Stomach (tissue), 9 donors: ENCODE results near the gene ZFAND2B. TPM values are rescaled to one million over a fixed set of nuclear protein-coding genes. Genes with fewer than 3 reads are reported as not detected.

Experiments used
- DNase-seq, 2 donors: peaks; one replicate each; pipeline versions ENCODE4 v3.0.0 to v3.0.0-alpha.2; 2013 to 2019
- H3K27ac ChIP-seq, 5 donors: fragments of 200-600 bp in 4 of 5; sonication (generic) in 4 of 5; one replicate each; pipeline ENCODE4 v1.5.1; 2013 to 2019; ENCODE audit warnings: mild to moderate bottlenecking in 1 of 5, moderate library complexity in 1 of 5
- H3K27me3 ChIP-seq, 3 donors: fragments of 200-600 bp; sonication (generic); one replicate each; pipeline ENCODE4 v1.5.1; 2017 to 2019; ENCODE audit warnings: mixed run types in 1 of 3
- H3K36me3 ChIP-seq, 4 donors: fragments of 200-600 bp; sonication (generic); 1 replicate in 3 of 4; 2 replicates in 1 of 4; pipeline ENCODE4 v1.5.1; 2016 to 2019
- H3K4me1 ChIP-seq, 4 donors: fragments of 200-600 bp; sonication (generic); one replicate each; pipeline ENCODE4 v1.5.1; 2016 to 2019
- H3K4me3 ChIP-seq, 4 donors: fragments of 200-600 bp; sonication (generic) in 3 of 4; one replicate each; pipeline ENCODE4 v1.5.1; 2016 to 2019; ENCODE audit warnings: mild to moderate bottlenecking in 1 of 4
- H3K9me3 ChIP-seq, 4 donors: fragments of 200-600 bp; sonication (generic); one replicate each; pipeline ENCODE4 v1.5.1; 2016 to 2019
- CTCF ChIP-seq, 7 experiments: fragments of 450-650 bp in 4 of 7; fragments of 200-600 bp in 3 of 7; sonication (generic) in 3 of 7; IDR thresholded peaks; one replicate each; pipeline ENCODE4 v1.5.1; 2016 to 2019; ENCODE audit warnings: antibody characterized with exemption in 7 of 7, control low read depth in 2 of 7, mild to moderate bottlenecking in 1 of 7
- EP300 ChIP-seq: sonication (generic); formaldehyde crosslinking; IDR thresholded peaks from one replicate; pipeline ENCODE4 v1.6.1; 2017; ENCODE audit warnings: antibody characterized with exemption
- POLR2A ChIP-seq, 4 donors: fragments of 450-650 bp; IDR thresholded peaks; one replicate each; pipeline ENCODE4 v1.6.1; 2016; ENCODE audit warnings: antibody characterized with exemption in 4 of 4, control low read depth in 2 of 4, mild to moderate bottlenecking in 1 of 4, moderate library complexity in 1 of 4
- POLR2AphosphoS5 ChIP-seq, 3 donors: sonication (generic); formaldehyde crosslinking; IDR thresholded peaks; one replicate each; pipeline ENCODE4 v1.6.1; 2016; ENCODE audit warnings: antibody characterized with exemption in 3 of 3
- WGBS, 5 donors: extraction: QIAGEN DNeasy Blood & Tissue Kit in 3 of 5; methylation state at CpG; one replicate each; pipeline versions ENCODE4 v1.1.5 to v1.1.7; 2013 to 2018; 5-methylcytosine and 5-hydroxymethylcytosine counted together
- intact Hi-C: fragments of 100-400 bp; cut with DNase I; formaldehyde crosslinking; loops from one replicate; pipeline ENCODE4 v1.15.1; 2023; ENCODE audit warnings: low total_unique reads
- polyA plus RNA-seq, 3 donors: library from polyadenylated mRNA; stranded (reverse); fragments of 200-250 nt; gene quantifications; one replicate each; pipeline ENCODE4 v1.2.3, GENCODE V29; 2013
- total RNA-seq, 5 donors: library from RNA; depleted of rRNA; stranded (reverse); fragments of >200 nt; gene quantifications; one replicate each; pipeline versions ENCODE4 v1.1.0 to v1.2.3, GENCODE V29; 2014 to 2016
- donor health status: healthy with polysubstance abuse.
- donor health status: Bipolar disorder and iron deficiency.
- donor health status: healthy.

ZFAND2B gene
- total and polyA plus RNA-seq, 8 donors = 21.3 to 81.3 (median 44.7) TPM

DNA sequence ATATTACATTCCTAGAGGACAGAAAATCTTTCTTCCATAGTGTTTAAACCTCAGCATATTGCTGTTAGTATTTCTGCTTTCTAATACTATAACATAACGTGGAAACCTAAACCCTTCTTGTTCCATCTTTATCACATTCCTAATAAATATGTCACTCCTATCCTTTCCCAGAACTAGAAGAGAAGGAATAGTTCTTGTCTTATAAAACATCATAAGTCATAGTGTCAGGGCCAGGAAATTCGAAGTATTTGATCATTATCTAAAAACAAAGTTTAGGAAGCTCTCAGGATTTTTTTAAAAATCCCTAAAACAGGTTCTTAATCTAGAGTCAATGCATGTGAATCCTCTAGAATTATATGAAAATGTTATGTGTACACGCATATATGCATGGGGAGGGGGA lies 48.0 kb upstream of the ZFAND2B start:
- Histone ChIP-seq H3K36me3 (peaks cover 12 to 35% (median 31%) of the 10 kb centered on the region in 4 donors), H3K9me3 (no peaks in the 10 kb centered on the region), H3K4me1 (peaks cover 4 to 19% (median 16%) of the 10 kb centered on the region in 4 donors), H3K27ac (no peak overlapping the region), H3K27me3 (no peaks in the 10 kb centered on the region), H3K4me3 (no peak overlapping the region)
- TF ChIP-seq EP300 (no peak), POLR2AphosphoS5 (IDR thresholded peaks at IDR 0.05) (no peak), CTCF (IDR thresholded peaks at IDR 0.05) (no peak), POLR2A (IDR thresholded peaks at IDR 0.05) (no peak)
- intact Hi-C loops = loop anchor here (5.0 to 10.0 kb wide), 2 partner anchors 101 to 134 kb away; no protein-coding TSS in a partner anchor
- WGBS, 5 donors = 78 to 90% (median 83%) methylated on average over 3 of the region's 3 CpGs
- DNase-seq = no peak

GRCh38 chr2:219159771-219160185 lies 46.8 kb upstream of the ZFAND2B start:
- peak overlapping the region; percentile 53 to 81 (median 68) for H3K4me3 ChIP-seq
- H3K4me1 ChIP-seq = peaks cover 4 to 19% (median 16%) of the 10 kb centered on the region in 4 donors
- peaks cover 12 to 26% (median 24%) of the 10 kb centered on the region in 4 donors for H3K36me3 ChIP-seq
- no peak for TF ChIP-seq POLR2A (IDR thresholded peaks at IDR 0.05)
- TF ChIP-seq EP300 = no peak
- no peak for TF ChIP-seq CTCF (IDR thresholded peaks at IDR 0.05)
- no peak for TF ChIP-seq POLR2AphosphoS5 (IDR thresholded peaks at IDR 0.05)
- no peaks in the 10 kb centered on the region for H3K27me3 ChIP-seq
- intact Hi-C loops = loop anchor here (5.0 to 10.0 kb wide), 3 partner anchors 102 to 143 kb away; no protein-coding TSS in a partner anchor
- H3K27ac ChIP-seq = peak overlapping the region; percentile 90 to 99 (median 96)
- H3K9me3 ChIP-seq = no peaks in the 10 kb centered on the region
- 4 to 6% (median 5%) methylated on average over 18 of the region's 18 CpGs for WGBS, 5 donors
- DNase-seq = peak in 1 of 2 donors; percentile 20

DNA sequence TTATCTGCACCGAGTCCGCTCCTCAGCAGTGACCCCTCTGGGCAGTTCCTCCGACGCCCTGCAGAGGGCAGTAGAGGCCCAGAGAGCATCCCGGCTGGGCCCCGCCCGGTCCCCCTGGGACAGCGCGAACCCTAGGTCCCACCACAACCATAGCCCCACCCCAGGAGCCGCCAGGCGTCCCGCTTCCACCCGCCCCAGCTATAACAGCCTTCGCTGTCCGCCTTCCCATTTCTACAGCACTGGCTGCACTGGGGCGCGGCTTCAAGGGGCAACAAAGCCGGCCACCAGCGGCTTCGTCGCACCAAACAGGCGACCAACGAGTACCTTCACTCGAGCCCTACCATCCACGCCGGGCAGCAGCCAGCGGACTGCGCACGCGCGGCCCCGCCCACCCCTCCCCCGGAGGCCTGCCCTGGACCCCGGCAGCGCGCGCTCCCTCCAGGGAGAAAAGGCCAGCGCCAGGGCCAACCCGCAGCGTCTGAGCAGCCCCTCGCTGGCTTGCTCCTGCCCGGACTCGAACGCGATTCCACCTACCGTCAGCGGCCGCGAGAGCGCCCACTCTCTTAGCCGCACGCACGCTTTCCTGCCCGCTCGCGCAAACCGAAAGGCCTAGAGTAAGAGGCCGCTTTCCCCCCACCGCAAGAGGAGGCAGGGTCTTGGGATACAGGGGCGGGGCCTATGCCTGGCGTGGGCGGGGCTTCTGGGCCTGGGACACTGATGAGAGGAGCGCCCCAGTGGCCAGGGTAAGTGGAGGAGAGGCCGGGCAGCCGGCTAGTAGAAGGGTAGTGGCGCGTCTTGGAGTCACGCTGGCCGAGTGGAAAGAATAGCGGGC lies 46.2 kb upstream of the ZFAND2B start, which contains the start of gene NHEJ1:
NHEJ1 (minus strand) TSS at position 630 of the 832 bp plus-strand sequence. CDS start 2,453 bp downstream, outside the sequence.
- Histone ChIP-seq H3K9me3 (no peaks in the 10 kb centered on the region), H3K36me3 (peaks cover 12 to 25% (median 23%) of the 10 kb centered on the region in 4 donors), H3K27ac (peak within 1 kb of the TSS; percentile 90 to 99 (median 96)), H3K4me3 (peak within 1 kb of the TSS; percentile 53 to 81 (median 68)), H3K4me1 (peaks cover 4 to 19% (median 16%) of the 10 kb centered on the region in 4 donors), H3K27me3 (no peaks in the 10 kb centered on the region)
- peak; percentile 41 to 69 (median 61) for TF ChIP-seq POLR2AphosphoS5 (IDR thresholded peaks at IDR 0.05)
- TF ChIP-seq POLR2A (IDR thresholded peaks at IDR 0.05) = no peak
- peak in 5 of 7 experiments; percentile 96 to 99 (median 98) for TF ChIP-seq CTCF (IDR thresholded peaks at IDR 0.05)
- intact Hi-C loops = loop anchor here (5.0 kb wide), 1 partner anchor 142 kb away; no protein-coding TSS in a partner anchor
- DNase-seq = peak; percentile 97 to 99
- WGBS, 5 donors = 0 to 1% (median 1%) methylated on average over 39 to 70 of the region's 70 CpGs

- H3K27ac ChIP-seq = peak overlapping the region; percentile 90 to 99 (median 96)
- peak overlapping the region; percentile 53 to 81 (median 68) for H3K4me3 ChIP-seq
- H3K27me3 ChIP-seq = no peaks in the 10 kb centered on the region
- no peak for DNase-seq
- TF ChIP-seq EP300 (no peak), POLR2AphosphoS5 (IDR thresholded peaks at IDR 0.05) (no peak), POLR2A (IDR thresholded peaks at IDR 0.05) (no peak), CTCF (IDR thresholded peaks at IDR 0.05) (no peak)
- peaks cover 12 to 18% (median 16%) of the 10 kb centered on the region in 4 donors for H3K36me3 ChIP-seq
- 59 to 65% (median 60%) methylated on average over 4 of the region's 4 CpGs for WGBS, 5 donors
- H3K9me3 ChIP-seq = no peaks in the 10 kb centered on the region
- intact Hi-C loops = loop anchor here (5.0 kb wide), 1 partner anchor 141 kb away; no protein-coding TSS in a partner anchor
- peaks cover 4 to 19% (median 16%) of the 10 kb centered on the region in 4 donors for H3K4me1 ChIP-seq
Measured at GRCh38 chr2:219161097-219161496, 45.5 kb upstream of the ZFAND2B start.
